Activated T-cell treated with anti-CD3 and anti-CD28 coated beads for 1 hour (primary cell): ENCODE results near the gene CRY2.

Experiments used
- DNase-seq: peaks from one replicate; pipeline ENCODE4 v3.0.0-alpha.2; 2020; ENCODE audit warnings: low read depth

The CRY2 gene

GRCh38 chr11:45879803-45880686 is 32.8 kb downstream of the CRY2 start:
- no peak for DNase-seq

GRCh38 chr11:45880772-45881570 is 33.7 kb downstream of the CRY2 start:
- no peak for DNase-seq

- DNase-seq, result no peak
Measured at GRCh38 chr11:45881708-45882368, 34.6 kb downstream of the CRY2 start.

GRCh38 chr11:45884596-45885185 is 37.4 kb downstream of the CRY2 start:
- no peak for DNase-seq

GRCh38 chr11:45885274-45885920 is 38.1 kb downstream of the CRY2 start, which contains the start of gene MAPK8IP1:
TSS of gene MAPK8IP1 (plus strand) at chr11:45885651. CDS start at chr11:45885821, 170 bp downstream.
- peak; percentile 35 for DNase-seq

DNA sequence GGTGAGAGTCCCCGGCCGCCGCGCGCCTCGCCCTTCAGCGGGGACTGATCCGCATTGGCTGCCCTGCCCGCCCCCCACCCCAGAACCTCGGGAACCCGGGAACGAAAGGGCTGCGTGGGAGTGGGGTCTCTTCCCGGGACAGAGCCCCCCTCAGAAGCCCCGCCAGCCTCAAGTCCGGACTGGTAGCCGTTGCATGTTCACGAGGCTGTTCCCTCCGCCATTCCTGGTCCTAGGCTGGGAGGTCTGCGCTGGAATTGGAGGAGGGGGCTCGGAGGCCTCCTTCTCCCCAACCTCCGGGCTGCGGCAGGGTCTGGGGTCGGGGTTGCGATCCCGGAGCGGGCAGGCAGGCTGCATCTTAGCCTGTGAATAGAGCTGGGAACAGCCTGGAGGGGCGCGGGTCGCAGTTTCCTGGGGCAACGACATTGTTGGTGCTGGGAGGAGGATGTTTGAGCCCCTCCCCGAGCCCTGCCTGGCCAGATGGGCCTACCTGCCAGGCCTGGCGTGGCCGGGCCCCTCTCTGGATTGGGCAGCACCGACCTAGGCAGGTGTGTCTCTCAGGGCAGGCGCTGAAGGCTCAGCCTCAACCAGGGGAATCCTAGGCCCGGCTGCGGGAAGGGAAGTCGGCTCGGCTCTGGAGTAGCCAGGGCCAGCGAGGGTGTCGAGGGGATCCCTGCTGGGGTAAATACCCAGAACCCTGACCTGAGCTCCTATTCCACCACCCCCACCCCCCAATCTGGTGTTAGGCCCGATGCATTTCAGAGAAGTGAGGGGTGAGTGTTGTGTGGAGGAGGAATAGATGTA is 38.8 kb downstream of the CRY2 start:
- DNase-seq, result no peak

DNA sequence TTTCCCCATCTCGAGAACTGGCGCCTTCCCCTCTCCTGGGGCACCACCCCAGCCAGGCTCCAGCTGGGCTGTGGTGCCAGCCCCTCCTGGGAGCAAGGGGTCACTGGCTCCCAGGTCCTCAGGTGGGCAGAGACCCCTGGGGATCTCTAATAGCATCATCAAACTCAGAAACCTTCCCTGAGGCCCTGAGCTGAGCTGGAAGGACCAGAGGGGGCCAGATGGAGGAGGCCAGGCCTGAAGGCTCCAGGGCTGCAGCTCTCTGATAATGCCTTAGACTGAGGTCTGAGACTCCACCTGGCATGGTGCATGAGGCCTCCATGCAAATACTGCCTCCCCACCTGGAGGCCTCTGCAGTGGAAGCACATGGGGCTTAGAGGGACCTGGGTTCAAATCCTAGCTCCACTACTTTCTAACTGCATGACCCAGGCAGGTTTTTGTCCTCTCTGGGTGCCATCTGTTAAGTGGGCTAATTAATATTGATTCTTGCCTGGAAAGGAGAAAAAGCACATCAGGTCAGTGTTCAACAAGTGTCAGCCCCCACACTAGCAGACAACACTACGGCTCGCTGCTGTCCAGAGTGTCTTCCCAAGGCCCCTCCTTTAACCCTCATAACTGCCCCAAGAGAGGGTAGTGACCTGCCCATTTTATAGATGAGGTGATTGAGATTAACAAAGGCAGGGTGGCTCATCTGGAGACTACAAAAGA is 39.7 kb downstream of the CRY2 start:
- DNase-seq, result no peak

DNA sequence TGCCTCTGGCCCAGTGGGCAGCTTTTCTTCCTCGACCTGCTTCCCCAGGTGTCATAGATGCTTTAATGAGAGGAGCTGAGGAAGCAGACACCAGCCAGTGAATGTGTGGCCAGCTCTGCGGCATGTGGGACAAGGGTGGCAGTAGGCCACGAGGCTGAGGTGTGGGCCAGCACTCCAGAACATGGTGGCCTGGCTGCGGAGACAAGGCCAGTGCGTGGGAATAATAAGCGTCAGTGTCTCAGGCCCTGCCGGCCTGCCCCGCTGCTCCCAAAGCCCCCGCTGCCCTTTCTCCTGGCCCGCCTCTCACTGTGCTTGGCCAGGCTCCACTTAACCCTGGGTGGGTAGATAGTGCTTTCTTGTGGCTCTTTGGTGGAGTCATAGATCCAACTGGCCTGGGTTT is 40.3 kb downstream of the CRY2 start:
- DNase-seq, result no peak

GRCh38 chr11:45889555-45889954 is 42.3 kb downstream of the CRY2 start:
- DNase-seq, result no peak

DNA sequence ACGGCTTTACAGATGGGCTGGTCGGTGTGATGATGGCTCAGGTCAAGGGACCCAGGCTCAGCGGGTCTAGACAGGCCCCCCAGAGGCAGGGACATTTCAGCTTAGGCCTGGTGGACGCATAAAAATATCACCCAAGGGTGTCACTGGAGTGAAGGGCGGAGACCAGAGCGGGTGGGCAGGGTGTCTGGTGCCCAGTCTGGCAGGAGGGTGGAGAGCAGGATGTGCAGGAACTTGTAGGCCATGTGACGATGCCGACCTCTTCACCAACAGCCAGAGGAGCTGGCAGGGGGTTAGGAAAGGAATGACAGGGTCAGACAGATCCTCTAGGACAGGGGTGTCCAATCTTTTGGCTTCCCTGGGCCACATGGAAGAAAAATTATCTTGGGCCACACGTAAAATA is 42.7 kb downstream of the CRY2 start:
- DNase-seq, result no peak

DNA sequence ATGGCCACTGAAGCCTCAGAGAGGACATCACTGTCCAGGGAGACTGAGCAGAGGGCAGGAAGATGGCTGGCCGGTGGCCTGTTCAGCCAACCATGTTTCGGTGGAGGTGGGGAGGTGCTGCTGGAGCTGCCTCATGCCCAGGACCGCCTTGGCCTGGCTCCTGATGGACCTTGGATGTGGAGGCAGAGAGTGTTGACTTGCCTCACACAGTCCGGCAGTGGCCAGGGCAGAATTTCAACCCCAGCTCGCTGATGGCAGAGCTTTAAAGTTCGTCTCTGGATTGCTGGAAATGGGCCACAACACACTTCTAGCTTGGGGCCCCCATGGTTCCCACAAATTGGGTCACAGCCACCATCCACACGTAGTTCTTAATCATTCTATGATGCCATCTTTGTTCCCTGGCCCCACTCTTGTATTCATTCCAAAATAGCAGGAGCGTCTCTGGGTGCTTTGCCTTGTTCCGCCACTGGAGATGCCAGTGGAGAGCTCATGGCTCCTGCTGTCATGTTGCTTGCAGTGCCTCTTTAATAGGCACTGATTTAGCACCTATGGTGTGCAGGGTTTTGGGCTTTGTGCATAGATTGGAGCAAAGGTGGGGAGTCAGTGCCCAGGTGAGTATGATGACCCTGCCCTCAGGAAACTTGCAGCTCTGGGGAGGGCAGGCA is 43.7 kb downstream of the CRY2 start:
- DNase-seq, result no peak

GRCh38 chr11:45892856-45893255 is 45.6 kb downstream of the CRY2 start:
- DNase-seq, result no peak

GRCh38 chr11:45894555-45895247 is 47.4 kb downstream of the CRY2 start:
- DNase-seq, result no peak

DNA sequence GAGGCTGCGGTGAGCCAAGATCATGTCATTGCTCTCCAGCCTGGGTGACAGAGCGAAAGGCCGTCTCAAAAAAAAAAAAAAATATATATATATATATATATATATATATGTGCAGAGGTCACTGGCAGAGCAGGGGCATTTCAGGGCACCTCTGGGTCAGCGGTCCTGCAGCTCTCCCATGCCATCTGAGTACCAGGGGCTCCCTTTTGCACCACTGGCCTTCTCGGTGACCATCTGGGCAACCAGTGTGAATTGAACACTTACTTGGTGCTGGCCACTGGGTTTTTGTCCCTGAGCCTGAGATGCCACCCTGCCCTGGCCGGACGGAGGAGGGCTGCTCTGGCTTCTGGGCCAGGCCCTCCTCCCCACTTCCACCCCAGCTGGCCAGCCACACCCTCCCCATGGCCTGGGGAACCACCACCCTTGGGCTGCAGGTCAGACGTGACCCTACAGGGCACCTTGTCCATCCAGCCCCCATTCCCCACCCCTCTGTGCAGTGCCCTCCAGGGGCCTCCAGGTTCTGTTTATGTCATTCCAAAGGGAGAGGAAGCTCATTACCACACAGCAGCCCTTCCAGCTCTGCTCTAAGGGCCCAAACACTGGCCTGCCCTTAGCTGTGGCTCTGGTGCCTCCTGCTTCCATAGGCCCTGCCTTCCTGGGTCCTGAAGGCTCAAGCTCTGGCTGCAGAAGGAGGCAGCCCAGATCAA is 48.4 kb downstream of the CRY2 start:
- DNase-seq, result no peak

DNA sequence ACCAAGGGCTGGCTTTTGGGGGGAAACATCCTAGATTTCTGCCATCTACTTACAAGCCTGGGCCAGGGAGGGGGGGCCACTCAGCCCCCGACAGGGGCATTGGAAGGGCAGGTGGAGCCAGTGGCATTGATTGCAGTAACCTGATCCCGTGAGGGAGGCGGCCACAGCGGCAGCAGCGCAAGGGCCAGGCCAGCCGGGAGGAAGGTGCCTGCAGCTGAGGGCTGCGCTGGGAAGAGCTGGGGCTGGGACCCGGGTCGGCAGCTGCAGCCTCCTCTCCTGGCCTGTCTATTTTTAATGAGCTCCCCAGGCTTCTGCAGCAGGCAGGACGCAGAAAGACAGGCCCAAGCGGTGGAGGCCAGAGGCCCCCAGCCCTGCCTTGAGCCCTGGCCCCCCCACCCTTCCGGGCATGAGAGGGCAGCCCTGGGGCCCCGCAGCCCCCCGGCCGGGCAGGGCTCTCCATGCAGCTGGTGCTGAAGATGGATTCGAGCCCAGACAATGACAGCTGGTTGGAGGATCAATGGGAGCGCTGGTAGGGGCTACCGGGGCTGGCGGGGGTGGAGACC is 49.2 kb downstream of the CRY2 start:
- DNase-seq, result no peak

DNA sequence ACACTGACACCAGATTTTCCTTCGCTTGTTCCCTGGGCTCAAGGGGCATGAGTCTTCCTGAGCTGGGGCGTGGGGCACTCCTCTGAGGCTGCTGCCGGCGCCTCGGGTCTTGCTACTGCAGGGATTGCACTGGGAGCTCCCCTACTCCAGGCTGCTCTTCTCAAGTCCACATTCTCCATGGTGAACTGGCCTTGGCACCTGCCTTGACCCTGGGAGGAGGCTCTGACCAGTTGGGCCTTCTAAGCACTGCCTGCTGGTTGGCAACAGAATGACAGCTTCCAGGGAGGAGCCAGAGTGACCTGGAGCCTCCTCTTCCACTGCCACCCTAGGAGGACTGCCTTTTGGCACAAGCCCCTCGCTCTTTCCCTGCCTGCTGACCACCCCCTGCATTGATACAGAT is 50.3 kb downstream of the CRY2 start:
- DNase-seq, result no peak

GRCh38 chr11:45899086-45899447 is 51.8 kb downstream of the CRY2 start:
- DNase-seq, result no peak
